GM18508 (cell line): Measurements from ENCODE around the gene PTPRN2.
"Not testable (repeated sequence)": the region's sequence is repeated elsewhere in the genome, so short reads cannot be mapped to it uniquely, and the experiment has no call there.

ENCODE experiments used
- ATAC-seq: cut with Tn5 transposase; IDR thresholded peaks from one replicate; pipeline ENCODE4 v1.9.1; 2021; ENCODE audit warnings: moderate number of reproducible peaks; ENCODE audit not compliant: insufficient read depth, unreplicated experiment

The PTPRN2 gene

DNA sequence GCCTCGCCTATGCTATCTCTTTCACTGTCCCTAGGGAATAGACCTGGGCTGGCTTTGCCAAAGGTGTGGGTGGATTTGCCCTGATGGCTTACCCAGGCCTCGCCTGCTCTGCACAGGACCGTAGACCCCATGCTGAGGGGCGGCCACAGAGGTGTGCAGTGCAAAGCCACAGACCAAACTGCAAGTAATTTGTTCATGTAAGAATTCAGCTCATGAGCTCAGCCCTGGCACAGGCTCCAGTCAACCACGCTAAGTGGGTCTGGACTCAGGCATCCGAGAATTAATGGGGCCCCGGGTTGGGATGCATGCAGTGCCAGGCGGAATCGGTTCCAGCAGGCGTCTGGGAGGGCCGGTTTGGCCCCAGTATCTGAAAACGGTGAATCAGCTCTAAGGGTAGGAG is 805.6 kb downstream of the PTPRN2 start:
- ATAC-seq, result no peak

DNA sequence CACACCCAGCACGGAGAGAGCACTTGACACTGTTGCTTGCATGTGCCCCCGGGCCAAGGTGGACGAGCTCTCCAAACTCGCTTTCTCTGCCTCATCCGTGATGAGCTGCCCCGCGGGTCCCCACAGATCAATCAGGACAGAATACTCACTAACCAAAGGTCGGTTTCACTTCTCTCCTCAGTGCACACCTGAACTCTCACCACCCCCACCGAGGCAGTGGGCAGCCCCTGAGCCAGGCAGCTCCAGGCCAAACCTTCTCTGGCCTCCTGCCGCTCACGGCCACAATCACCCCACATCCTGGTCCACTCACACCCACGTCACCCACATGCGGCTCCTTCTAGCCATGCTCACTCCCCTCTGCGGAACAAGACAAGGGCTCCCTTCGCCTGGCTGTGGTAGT is 806.9 kb downstream of the PTPRN2 start:
- no peak for ATAC-seq

- no peak for ATAC-seq
Measured at GRCh38 chr7:157780312-157780711, 807.3 kb downstream of the PTPRN2 start.

DNA sequence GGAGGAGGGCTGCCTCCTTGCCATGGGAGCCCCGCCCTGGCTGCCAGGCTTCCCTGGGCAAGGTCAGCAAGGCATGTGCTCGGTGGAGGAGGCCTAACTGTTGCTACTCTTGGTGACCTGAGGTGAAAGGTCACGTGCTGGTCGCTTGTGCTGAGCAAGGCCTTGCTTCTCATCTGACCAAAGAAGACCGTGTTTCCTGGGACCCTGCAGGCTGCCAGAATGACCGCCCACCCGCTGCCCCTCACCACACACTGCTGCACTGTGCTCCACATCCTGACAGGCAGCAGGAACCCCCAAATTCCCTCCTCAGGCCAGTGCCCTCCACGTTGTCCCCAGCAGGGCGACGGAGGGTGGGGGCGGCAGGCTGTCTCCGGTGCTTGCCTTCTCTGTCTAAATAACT is 808.4 kb downstream of the PTPRN2 start:
- no peak for ATAC-seq

DNA sequence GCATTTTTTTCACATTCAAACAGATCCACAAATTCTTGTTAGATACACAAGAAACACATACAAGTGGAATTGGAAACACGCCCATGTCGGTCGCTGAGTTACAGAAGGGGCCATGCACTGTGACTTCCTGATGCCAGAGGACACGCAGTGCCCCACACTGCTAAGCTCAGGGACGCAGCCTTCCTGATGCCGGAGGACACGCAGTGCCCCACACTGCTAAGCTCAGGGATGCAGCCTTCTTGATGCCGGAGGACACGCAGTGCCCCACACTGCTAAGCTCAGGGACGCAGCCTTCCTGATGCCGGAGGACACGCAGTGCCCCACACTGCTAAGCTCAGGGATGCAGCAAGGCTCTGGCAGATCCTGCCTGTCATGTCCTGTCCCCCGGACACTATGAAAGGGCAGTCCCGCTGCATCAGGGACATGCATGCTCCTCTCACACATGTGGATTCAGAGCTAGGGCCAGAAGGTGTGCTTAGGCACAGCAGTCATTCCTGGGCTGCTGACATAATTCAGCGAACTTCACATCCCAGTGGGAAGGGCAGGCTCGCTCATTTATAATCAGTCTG is 810.3 kb downstream of the PTPRN2 start:
- ATAC-seq, result not testable (repeated sequence)

GRCh38 chr7:157775560-157776332 is 811.9 kb downstream of the PTPRN2 start:
- no peak for ATAC-seq

DNA sequence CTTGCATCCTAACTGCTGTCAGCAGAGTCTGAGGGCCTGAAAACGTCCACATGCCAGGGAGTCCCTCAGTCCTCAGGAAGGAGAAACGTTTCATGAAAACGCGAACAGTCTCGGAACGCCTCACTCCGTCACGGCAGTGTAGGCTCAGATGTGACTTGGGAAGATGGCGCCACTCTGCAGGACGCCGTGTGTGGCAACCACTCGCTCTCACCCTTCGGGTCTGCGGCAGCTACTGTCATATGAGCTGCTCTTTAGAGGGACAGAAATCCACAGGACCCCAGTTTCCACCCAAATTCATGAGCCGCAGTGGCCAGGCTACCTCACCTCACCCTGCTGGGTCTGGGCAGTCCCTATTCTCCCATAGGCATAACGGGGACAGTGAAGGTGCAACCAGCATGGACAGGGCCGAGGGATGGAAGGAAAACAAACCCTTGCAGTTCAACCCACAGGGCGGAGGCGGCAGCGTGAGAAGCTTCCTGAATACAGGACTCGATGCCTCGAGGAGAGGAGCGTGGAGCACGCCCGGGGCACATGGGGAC is 812.5 kb downstream of the PTPRN2 start:
- ATAC-seq, result no peak

- no peak for ATAC-seq
Measured at GRCh38 chr7:157774495-157774894, 813.1 kb downstream of the PTPRN2 start.

- ATAC-seq, result no peak
Measured at GRCh38 chr7:157773361-157773760, 814.3 kb downstream of the PTPRN2 start.

DNA sequence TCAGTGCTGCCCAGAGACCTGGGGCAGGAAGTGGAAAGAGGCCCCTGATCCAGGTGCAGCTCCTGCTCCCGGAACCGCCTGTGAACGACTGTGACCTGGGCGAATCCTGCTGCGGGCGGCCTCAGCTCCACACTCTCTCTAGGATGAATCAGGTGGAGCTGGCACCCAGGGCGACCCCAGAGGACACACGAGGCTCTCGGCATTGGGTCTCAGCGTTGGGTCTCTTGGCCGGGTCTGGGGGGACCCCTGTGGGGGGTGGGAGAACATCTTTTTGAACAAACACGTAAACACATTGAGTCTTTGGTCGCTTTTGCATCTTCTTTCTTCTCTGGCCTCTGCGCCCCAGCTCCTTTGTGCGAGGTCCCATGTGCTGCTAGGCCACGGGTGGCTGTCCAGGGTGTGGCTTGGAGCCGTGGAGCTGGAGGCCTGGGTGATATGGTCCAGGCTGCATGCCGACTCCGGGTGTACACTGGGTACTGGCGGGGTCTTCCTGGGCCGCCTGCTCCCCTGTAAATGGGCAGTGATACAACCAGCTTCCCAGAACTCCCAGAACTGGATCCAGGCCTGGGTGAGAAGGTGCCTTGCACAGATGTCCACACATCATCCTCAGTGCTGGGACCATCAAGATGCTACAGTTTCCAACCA is 815.0 kb downstream of the PTPRN2 start:
- no peak for ATAC-seq

DNA sequence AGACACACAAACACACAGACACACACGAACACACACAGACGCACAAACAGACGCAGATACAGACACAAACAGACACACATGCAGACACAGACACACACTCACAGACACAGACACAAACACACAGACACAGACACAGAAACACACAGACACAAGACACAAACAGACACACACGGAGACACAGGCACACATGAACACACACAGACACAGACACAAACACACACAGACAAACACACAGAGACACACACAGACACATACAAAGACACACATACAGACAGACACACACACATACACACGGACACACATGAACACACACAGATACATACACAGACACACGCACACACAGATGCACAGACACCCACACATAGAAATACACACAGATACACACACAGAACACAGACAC is 815.9 kb downstream of the PTPRN2 start:
- ATAC-seq, result no peak

GRCh38 chr7:157770716-157771320 is 816.8 kb downstream of the PTPRN2 start:
- no peak for ATAC-seq

DNA sequence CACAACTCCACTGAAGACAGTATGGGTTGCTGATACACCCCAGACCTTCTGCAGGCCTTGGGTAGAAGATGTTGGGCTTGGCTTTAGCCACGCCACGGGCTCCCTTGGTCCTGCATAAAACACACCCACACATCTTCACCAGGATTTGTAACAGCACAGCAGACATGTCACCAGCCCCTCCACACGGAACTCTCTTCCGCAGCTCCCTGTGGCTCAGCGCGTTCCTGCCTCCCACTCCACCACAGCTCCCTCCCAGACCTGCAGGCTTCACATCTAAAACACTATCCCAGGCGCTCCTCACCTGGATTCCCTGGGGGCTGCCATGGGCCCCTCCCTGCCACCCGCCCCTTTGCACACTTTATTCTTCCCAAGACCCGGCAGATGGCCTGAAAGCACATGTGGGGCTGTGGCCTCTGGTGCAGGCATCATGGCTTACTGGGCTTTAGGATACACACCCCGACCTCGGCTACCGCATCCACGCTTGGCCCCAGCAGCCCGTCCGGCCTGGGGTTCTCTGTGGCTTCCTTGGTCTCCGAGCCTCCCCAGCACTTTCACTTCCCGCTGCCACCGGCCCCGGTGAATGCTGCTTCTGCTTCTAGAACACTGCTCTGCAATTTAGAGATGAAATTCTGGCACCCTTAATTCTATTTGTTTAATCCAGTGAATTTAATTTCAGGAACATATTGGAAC is 818.0 kb downstream of the PTPRN2 start:
- ATAC-seq, result no peak

DNA sequence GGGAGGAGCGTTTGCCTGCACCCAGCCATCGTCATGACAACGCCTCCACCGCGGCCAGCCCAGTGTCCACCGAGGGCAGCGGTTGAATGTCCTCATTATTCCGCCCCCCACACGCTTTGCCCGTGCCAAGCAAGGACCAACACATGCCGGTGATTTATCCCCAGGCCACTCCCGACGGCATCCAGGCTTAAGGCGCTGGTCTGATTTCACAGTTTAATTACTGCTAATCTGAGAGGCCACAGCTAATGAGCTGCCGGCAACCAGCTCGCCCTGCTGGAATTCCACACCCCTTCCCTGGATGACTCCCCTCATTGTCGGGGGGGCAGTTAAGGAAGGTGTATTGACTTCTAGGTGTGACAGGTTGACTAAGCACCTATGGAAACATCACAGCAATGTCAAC is 818.5 kb downstream of the PTPRN2 start:
- no peak for ATAC-seq

DNA sequence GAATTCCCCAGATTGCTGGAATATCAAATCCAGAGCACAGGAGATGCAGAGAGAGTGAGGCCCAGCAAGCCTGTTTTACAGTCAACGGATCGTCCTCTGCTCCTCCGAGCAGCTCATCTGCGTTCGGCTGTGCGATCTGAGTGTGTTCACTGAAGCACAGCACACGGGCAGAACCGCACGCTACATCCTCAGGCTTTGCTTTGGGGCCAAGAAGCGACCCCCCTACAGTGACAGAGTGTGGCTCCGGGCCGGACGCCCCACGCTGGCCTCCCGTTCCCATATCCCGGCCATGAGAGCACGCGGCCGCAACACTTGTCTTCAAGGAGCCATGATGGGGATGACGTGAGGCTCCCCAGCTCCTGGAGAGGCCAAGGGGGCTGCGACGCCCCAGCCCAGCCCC is 819.4 kb downstream of the PTPRN2 start:
- ATAC-seq, result no peak

DNA sequence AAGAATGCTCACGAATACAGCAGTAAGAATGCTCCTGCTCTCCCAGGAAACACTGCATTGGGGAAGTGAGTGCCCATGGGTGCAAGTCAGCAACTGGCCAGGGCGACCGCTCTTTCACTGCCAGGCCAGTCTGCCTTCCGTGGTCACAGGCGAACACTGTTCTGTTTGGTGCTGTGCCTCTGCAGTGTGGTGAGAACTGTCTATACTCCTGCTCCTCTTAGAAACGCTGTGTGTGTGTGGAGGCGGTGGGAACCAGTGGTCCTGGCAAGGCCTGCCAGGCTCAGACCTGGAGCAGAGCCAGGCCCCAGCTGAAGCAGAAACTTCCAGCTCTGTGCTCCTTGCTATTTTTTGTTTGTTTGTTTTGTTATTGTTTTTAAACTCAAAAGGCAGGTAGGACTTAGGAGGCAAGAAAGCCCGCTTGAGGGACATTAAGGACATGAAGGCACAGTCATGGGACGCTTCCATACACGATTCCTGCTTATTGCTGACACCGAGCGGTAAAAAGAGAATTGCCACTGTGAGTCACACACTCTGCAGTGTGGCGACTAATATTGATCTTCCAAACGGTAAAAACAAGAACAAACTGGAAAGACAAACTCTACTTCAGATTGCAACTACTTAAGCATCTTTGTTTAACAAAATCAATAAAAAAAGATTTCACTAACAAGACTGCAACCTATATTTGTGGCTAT is 820.0 kb downstream of the PTPRN2 start:
- ATAC-seq, result no peak

GRCh38 chr7:157766098-157766497 is 821.5 kb downstream of the PTPRN2 start:
- ATAC-seq, result no peak

DNA sequence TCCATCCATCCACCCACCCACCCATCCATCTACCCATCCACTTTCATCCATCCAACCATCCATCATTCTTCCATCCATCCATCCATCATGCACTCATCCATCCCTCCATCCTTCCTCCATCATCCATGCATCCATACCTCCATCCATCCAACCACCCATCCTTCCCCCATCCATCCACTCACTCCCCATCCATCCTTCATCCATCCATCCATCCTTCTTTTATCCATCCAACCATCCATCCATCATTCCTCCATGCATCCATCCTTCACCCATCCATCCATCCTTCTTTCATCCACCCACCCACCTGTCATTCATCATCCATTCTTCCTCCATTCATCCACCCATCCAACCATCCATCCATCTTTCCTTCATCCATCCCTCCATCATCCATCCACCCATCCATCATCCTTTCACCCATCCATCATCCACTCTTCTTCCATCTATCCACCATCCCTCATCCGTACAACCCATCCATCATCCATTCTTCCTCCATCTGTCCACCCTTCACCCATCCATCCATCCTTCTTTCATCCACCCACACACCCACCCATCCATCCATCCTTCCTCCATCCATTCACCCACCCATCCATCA is 822.6 kb downstream of the PTPRN2 start:
- ATAC-seq, result no peak

DNA sequence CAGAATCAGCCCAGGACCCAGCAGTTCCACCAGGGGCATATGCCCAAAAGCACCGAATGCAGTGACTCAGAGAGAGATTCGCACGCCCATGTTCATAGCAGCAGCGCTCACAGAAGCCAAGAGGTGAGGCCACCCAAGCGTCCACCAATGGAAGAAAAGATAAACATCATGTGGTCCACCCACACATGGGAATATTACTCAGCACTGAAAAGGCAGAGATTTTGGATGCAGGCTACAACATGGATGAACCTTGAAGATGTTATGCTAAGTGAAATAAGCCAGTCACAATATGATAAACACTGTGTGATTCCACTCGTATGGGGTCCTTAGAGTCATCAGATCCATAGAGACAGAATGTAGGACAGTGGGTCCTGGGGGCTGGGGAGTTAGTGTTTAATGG is 823.4 kb downstream of the PTPRN2 start:
- ATAC-seq, result no peak
